NCI-H187 treated with DMSO at 0.1 percent for 48 hours (cell line): ENCODE measurements around the gene LAMTOR1.
"Not testable (repeated sequence)": the region's sequence is repeated elsewhere in the genome, so short reads cannot be mapped to it uniquely, and the experiment has no call there.

Experiments used
- DNase-seq: peaks from one replicate; lab custom pipeline; 2025; lab: John Stamatoyannopoulos, UW

LAMTOR1 gene

DNA sequence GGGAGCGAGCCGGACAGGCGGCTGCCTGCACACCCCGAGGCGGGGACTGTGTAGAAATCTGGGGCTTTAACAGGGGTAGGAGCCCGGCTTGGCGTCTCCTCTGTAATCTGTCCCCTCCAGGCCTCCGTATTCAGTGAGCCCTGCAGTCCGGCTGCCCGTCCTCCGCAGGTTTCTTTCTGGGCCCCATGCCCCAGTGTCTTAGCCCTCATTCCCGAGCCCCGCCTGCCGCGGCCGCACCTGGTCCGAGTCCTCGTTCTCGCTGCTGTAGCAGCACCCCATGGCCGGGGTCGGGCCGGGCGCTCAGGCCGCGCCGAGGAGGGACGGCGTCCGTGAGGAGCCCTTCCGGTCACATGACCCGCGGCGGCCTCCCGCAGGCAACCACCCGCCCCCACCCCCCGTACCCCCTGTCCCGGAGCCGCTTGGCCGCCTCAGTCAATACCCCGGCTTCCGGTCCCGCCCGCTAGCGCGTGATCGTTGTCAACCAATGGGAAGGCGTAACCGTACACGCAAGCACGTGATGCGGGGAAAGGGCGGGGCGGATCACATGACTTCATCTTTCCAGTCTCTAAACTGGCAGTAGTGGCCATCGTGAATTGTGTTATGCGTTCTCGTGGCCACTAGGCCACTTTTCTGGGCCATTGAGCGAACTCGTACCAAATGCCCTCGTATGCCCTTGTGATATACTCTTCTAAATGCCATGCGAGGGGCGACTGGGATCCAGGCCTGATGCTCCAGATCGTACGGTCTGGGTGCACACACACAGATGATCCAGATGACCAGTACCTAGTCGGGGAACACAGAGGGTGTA is at the start of gene LAMTOR1:
TSS of gene LAMTOR1 (minus strand) at position 352 of the 808 bp plus-strand sequence. CDS start at position 279, 73 bp downstream.
- DNase-seq: peak; percentile 77

DNA sequence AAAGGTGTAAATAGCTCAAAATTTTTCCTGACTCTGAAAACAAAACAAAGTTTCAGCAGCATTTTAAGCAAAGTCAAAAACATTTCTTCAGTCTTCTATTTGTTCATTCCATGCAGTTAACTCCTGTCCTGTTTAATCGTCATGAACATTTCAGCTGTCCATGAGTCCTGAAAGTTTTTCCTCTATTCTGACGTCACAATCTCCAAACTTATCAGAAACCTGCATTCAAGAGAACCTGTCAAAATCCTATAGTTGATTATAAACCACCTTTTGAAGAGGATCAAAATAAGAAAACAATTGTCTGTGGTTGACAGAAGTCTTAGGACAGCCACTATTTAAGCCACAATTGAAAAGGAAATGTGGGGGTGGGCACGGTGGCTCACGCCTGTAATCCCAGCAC is 47.8 kb upstream of the LAMTOR1 start:
- DNase-seq: no peak

DNA sequence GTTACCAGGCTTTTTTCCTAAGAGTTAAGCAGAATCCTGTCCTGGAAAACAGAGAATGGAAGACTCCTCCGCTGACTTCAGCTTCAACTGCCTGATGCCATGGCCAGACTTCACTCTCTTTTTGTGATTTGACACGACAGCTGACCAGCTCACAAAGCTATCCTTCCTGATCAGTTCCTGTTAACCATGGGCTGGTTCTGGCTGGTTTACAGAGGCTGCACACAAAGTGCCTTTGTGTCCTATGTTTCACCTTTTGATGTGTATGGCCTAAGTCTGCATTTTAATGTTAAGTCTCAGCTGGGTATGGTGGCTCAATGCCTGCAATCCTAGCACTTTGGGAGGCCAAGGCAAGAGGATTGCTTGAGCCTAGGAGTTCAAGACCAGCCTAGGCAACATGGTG is 43.5 kb upstream of the LAMTOR1 start:
- no peak for DNase-seq

DNA sequence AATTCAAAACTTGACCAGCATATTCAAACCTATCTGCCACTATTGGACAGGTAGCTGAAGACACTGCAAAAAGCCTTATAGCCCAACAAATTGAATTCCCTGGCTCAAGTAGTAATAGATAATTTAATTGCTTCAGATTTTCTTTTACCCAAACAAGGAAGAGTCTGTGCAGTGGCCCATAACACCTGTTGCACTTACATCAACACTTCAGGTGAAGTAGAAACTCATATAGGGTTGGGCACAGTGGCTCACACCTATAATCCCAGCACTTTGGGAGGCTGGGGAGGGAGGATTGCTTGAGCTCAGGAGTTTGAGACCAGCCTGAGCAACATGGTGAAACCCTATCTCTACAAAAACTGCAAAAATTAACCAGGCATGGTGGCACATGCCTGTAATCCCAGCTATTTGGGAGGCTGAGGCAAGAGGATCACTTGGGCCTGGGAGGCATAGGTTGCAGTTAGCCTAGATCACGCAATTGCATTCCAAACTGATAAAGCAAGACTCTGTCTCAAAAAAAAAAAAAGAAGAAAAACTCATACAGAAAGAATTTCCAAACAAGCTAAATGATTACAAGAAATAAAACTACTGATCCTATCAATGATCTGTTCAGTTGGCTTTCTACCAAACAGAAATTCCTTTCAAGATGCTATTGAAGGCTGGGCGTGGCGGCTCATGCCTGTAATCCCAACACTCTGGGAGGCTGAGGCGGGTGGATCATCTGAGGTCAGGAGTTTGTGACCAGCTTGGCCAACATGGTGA is 41.9 kb upstream of the LAMTOR1 start:
- no peak for DNase-seq

DNA sequence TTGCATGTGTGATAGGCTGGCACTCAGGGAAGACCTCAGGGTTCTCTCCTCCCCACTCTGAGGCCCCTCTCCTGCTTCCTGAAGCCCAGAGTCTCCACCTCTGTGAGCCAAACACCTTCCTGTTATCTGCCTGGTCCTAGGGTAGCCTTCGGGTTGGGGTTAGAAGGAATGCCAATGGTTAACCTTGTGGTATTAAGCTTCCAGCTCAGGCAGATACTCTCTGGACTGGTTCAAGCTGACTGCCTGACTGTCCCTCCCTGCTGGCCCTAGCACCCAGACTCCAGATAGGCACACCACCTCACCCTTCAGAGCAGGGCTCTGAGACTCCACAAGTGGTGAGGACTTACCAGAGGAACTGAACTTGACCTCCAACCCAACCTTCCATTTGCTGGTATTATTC is 39.4 kb upstream of the LAMTOR1 start:
- DNase-seq: not testable (repeated sequence)

- DNase-seq: not testable (repeated sequence)
Observed at GRCh38 chr11:72142086-72142485, 39.0 kb upstream of the LAMTOR1 start.

DNA sequence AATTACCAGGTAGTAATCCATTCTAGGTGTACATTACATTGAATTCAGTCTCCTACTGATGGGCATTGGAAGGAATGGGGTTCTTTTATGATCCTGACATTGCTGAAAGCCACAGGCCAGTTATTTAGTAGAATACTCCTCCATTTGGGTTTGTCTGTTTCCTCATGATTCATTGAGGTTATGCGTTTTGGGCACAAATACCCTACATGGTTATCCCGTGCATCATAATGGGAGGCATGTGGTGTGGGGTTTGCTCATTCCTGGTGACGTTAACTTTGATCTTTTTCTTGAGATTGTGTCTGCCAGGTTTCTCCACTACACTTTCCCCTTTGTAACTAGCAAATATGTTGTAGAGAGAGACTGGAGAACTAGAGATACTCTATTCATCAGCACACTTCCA is 38.0 kb upstream of the LAMTOR1 start:
- DNase-seq: no peak

- DNase-seq: no peak
Observed at GRCh38 chr11:72140661-72141060, 37.6 kb upstream of the LAMTOR1 start.

DNA sequence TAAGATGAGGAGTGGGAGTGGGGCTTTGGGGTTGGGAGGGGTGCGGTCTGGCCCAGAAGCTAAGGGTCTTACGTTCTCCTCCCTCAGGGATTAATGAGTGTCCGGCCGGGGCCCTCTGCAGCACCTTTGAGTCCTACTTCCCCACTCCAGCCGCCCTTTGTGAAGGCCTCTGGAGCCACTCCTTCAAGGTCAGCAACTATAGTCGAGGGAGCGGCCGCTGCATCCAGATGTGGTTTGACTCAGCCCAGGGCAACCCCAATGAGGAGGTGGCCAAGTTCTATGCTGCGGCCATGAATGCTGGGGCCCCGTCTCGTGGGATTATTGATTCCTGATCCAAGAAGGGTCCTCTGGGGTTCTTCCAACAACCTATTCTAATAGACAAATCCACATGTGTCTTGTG is 36.4 kb upstream of the LAMTOR1 start:
- DNase-seq: no peak

DNA sequence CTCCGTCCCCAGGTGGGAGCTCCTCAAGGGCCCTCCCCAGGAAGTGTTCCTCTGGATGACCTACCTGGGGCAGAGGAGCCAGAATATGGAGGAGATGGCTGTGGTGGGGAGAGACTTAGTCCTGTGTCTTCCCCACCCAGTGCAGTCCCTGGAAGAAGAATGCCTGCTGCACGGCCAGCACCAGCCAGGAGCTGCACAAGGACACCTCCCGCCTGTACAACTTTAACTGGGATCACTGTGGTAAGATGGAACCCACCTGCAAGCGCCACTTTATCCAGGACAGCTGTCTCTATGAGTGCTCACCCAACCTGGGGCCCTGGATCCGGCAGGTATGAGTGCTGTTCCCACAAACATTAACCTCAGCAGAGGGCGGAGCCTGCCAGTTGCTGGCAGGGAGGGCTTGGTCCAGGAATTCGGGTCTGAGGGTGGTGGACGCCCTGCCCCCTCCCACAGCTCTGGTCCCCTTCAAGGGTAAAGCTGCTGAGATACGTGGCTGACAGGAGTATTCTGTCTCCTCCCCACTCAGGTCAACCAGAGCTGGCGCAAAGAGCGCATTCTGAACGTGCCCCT is 35.8 kb upstream of the LAMTOR1 start:
- DNase-seq: no peak

DNA sequence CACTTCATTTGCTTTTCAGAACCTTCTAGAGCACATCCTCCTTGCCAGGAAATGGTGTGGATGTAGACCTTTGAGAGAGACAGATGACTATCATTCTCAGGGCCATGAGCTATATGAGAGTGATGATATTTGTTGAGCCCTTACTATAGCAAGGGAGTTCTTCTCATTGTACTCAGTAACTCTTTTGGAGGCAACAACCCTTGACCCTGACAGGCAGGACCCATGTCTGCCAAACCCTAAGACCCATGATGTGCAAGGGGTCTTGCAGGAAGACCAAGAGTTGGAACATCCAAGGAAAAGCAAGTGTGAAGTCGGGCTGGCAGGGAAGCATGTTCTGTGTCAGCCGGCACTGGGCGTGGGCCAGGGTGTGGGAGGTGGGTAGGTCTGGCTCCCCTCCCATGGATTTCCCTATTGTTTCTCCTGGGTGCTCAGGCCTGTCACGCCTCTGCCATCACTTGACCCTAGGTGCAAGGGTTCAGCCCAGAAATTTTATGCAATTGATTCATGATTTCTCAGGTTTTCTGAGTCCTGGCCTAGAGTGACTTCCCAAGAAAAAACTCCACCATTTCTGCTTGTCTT is 33.7 kb upstream of the LAMTOR1 start:
- DNase-seq: no peak

- DNase-seq: no peak
Observed at GRCh38 chr11:72135891-72136683, 33.0 kb upstream of the LAMTOR1 start.

GRCh38 chr11:72135473-72135872 is 32.4 kb upstream of the LAMTOR1 start, which contains the start of gene FOLR3:
Gene FOLR3, plus strand, starts transcription at chr11:72135725. Its CDS starts 228 bp downstream, at chr11:72135953.
- DNase-seq: not testable (repeated sequence)

- DNase-seq: no peak
Observed at GRCh38 chr11:72132646-72133045, 29.5 kb upstream of the LAMTOR1 start.

DNA sequence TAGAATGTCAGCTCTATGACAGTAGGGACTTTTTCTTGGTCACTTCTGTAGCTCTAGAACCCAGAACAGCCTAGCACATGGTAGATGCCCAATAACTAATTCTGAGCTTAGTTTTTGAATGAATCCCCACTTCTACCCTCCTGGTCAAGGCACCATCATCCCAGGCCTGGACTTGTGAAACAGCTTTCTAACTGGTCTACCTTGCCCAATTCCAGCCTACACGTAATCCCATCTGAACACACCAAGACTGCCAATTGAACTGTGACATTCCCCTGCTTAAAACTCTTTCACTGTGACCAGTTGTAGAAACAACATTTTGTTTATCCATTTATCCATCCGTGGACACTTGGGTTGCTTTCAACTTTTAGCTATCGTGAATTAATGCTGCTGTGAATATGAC is 26.3 kb upstream of the LAMTOR1 start:
- DNase-seq: no peak

DNA sequence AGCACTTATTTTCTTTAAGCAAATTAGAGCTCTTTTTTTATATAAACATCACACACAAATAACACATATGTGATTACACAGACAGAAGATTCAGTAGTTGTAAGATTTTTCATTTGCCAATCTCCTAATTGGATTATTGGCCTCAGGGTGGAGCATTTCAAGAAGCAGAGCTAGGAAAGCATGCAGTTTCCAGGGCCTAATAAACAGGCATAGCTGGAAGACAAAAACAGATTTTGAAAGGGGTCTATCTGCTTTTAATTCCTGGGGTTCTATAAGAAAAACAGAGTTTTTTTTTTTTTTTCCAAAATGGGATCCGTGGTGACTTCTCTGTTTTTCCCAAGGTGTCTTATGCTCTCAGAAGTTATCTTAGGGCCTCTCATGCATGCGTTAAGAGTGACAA is 24.8 kb upstream of the LAMTOR1 start:
- no peak for DNase-seq

DNA sequence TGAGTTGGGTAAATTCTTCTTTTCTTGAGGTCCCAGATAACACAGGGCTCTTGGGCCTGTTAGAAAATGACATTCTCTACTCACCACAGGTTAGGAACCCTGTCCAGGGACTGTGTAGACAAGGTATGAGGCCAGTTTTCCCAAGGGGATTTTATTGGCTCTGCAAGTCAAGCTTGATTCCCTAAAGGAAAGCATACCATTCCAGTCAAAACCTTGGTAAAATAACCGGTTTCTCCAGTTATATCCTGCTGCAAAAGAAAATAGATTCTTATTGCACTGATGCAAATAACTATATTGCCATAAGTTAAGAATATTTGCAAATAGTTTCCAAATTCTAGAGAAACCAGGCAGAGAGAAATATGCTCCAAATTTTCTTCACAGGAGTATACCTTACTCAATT is 22.9 kb upstream of the LAMTOR1 start:
- no peak for DNase-seq

- no peak for DNase-seq
Observed at GRCh38 chr11:72124046-72124445, 20.9 kb upstream of the LAMTOR1 start.

DNA sequence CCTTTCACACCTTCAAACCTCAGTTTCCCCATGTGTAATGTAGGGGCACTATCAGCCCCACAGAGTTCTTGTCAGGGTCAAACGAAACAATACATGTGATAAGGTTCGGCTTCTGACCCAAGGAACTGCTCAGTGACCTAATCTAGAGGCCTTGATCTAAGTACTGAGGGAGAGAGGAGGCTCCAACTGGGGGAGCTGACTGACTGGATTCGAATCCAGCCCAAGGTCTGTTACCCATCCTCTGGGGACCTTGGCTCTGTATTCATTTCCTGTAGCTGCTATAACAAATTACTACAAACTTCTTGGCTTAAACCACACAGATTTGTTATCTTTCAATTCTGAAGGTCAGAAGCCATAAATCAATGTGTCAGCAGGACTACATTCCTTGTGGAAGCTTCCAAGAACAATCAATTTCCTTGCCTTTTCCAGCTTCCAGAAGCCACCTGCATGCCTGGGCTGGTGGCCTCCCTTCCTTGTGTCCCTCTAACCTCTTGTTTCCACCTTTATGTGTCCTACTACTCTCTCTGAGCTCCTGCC is 20.1 kb upstream of the LAMTOR1 start:
- no peak for DNase-seq

DNA sequence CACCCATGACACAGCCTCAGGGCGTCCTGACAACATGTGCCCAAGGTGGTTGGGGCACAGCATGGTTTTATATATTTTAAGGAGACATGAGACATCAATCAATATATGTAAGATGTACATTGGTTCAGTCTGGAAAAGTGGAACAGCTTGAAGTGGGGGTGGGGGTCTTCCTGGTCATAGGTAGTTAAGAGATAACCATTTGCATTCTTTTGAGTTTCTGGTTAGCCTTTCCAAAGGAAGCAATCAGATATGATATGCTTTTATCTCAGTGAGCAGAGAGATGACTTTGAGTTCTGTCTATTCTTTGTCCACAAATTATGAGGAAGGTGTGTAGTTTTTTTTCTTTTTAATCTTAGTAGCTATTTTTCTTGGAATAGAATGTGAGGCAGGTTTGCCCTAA is 19.5 kb upstream of the LAMTOR1 start:
- no peak for DNase-seq

DNA sequence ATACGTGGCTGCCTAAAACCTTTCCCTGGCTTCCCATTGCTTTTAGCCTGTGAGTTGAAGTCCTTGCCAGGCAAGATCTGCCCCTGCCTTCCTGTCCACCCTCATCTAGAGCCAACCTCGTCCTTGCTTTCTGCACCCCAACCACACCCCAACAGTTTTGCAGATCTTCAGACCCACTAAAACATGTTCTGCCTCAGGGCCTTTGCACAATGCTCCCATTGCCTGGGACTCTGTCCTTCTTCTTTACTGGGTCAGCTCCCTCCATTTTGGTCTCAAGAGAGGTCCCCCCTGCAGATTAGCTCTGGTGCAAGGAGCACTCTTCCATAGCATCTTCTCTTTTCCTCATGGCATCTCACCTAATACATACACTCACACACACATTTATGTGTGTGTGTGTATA is 17.8 kb upstream of the LAMTOR1 start:
- no peak for DNase-seq
